ENCODE measurements around the gene LGALS12. TPM values are rescaled to one million over a fixed set of nuclear protein-coding genes. Genes with fewer than 3 reads are reported as not detected.

Gene LGALS12
- total RNA-seq, 2 experiments from 2014 or later, result not detected

- Histone ChIP-seq H3K9me3 (ENCODE audit: low read length) (no peaks in the 10 kb centered on the region), H3K36me3 (ENCODE audit: insufficient read depth, low read length) (no peaks in the 10 kb centered on the region), H3K4me2 (ENCODE audit: low read length) (no peak overlapping the region), H3K4me3 (ENCODE audit: low read depth, low read length, poor library complexity, severe bottlenecking) (no peak overlapping the region), H3K79me2 (ENCODE audit: insufficient read depth, low read depth, low read length) (no peaks in the 10 kb centered on the region), H2AFZ (ENCODE audit: low read length) (no peak overlapping the region), H3K4me1 (ENCODE audit: insufficient read depth, low read length, poor library complexity, severe bottlenecking) (no peaks in the 10 kb centered on the region), H3K9me2 (ENCODE audit: insufficient read depth, low read length) (no peaks in the 10 kb centered on the region), H3K27ac (ENCODE audit: low read depth, low read length, poor library complexity, severe bottlenecking) (no peak overlapping the region), H4K20me1 (ENCODE audit: insufficient read depth, low read length) (no peaks in the 10 kb centered on the region)
- intact Hi-C loops (cut with micrococcal nuclease; ENCODE audit: unreplicated experiment), result no loop called here
- POLR2A ChIA-PET, result no interaction called here
- CTCF ChIA-PET (ENCODE audit: unreplicated experiment), result no interaction called here
- DNase-seq (ENCODE audit: low spot score), result no peak
- TF ChIP-seq, protein P1, sequence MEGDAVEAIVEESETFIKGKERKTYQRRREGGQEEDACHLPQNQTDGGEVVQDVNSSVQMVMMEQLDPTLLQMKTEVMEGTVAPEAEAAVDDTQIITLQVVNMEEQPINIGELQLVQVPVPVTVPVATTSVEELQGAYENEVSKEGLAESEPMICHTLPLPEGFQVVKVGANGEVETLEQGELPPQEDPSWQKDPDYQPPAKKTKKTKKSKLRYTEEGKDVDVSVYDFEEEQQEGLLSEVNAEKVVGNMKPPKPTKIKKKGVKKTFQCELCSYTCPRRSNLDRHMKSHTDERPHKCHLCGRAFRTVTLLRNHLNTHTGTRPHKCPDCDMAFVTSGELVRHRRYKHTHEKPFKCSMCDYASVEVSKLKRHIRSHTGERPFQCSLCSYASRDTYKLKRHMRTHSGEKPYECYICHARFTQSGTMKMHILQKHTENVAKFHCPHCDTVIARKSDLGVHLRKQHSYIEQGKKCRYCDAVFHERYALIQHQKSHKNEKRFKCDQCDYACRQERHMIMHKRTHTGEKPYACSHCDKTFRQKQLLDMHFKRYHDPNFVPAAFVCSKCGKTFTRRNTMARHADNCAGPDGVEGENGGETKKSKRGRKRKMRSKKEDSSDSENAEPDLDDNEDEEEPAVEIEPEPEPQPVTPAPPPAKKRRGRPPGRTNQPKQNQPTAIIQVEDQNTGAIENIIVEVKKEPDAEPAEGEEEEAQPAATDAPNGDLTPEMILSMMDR (conservative IDR thresholded peaks at IDR 0.05; ENCODE audit: low read length), result no peak
- TF ChIP-seq EZH2phosphoT487 (IDR thresholded peaks at IDR 0.05; ENCODE audit: borderline replicate concordance, low read depth, low read length), result no peak
- no TSS peak for BruUV-seq (replicated peaks)
Measured at GRCh38 chr11:63510360-63511047, 4.6 kb downstream of the LGALS12 start.

GRCh38 chr11:63511048-63511748, 5.3 kb downstream of the LGALS12 start:
- no peak overlapping the region for H3K4me2 ChIP-seq (ENCODE audit: low read length)
- no peak overlapping the region for H3K4me3 ChIP-seq (ENCODE audit: low read depth, low read length, poor library complexity, severe bottlenecking)
- no peaks in the 10 kb centered on the region for H3K9me3 ChIP-seq (ENCODE audit: low read length)
- no peak overlapping the region for H2AFZ ChIP-seq (ENCODE audit: low read length)
- H3K79me2 ChIP-seq (ENCODE audit: insufficient read depth, low read depth, low read length), result no peaks in the 10 kb centered on the region
- ChIA-PET POLR2A (no interaction called here), CTCF (ENCODE audit: unreplicated experiment) (no interaction called here)
- TF ChIP-seq EZH2phosphoT487 (IDR thresholded peaks at IDR 0.05; ENCODE audit: borderline replicate concordance, low read depth, low read length), result no peak
- TF ChIP-seq, protein P1 (conservative IDR thresholded peaks at IDR 0.05; ENCODE audit: low read length), result no peak
- DNase-seq (ENCODE audit: low spot score), result no peak
- H3K27ac ChIP-seq (ENCODE audit: low read depth, low read length, poor library complexity, severe bottlenecking), result no peak overlapping the region
- H3K4me1 ChIP-seq (ENCODE audit: insufficient read depth, low read length, poor library complexity, severe bottlenecking), result no peaks in the 10 kb centered on the region
- intact Hi-C loops (cut with micrococcal nuclease; ENCODE audit: unreplicated experiment), result no loop called here
- no TSS peak for BruUV-seq (replicated peaks)
- no peaks in the 10 kb centered on the region for H3K9me2 ChIP-seq (ENCODE audit: insufficient read depth, low read length)
- H4K20me1 ChIP-seq (ENCODE audit: insufficient read depth, low read length), result no peaks in the 10 kb centered on the region
- H3K36me3 ChIP-seq (ENCODE audit: insufficient read depth, low read length), result no peaks in the 10 kb centered on the region

- TF ChIP-seq EZH2phosphoT487 (IDR thresholded peaks at IDR 0.05; ENCODE audit: borderline replicate concordance, low read depth, low read length), result no peak
- TF ChIP-seq, protein P1 (conservative IDR thresholded peaks at IDR 0.05; ENCODE audit: low read length), result no peak
- Histone ChIP-seq H3K4me2 (ENCODE audit: low read length) (no peak overlapping the region), H3K79me2 (ENCODE audit: insufficient read depth, low read depth, low read length) (no peaks in the 10 kb centered on the region), H3K36me3 (ENCODE audit: insufficient read depth, low read length) (no peaks in the 10 kb centered on the region), H3K4me3 (ENCODE audit: low read depth, low read length, poor library complexity, severe bottlenecking) (no peak overlapping the region), H3K9me3 (ENCODE audit: low read length) (no peaks in the 10 kb centered on the region), H4K20me1 (ENCODE audit: insufficient read depth, low read length) (no peaks in the 10 kb centered on the region), H3K27ac (ENCODE audit: low read depth, low read length, poor library complexity, severe bottlenecking) (no peak overlapping the region), H3K4me1 (ENCODE audit: insufficient read depth, low read length, poor library complexity, severe bottlenecking) (no peaks in the 10 kb centered on the region), H3K9me2 (ENCODE audit: insufficient read depth, low read length) (no peaks in the 10 kb centered on the region), H2AFZ (ENCODE audit: low read length) (no peak overlapping the region)
- BruUV-seq (replicated peaks), result no TSS peak
- POLR2A ChIA-PET, result no interaction called here
- CTCF ChIA-PET (ENCODE audit: unreplicated experiment), result no interaction called here
- intact Hi-C loops (cut with micrococcal nuclease; ENCODE audit: unreplicated experiment), result no loop called here
- no peak for DNase-seq (ENCODE audit: low spot score)
Measured at GRCh38 chr11:63512816-63513215, 6.9 kb downstream of the LGALS12 start.

Measured in OCI-LY7 (cell line).